DND-41 (cell line): ENCODE results near the gene NCR1.
"Not testable (repeated sequence)": the region's sequence is repeated elsewhere in the genome, so short reads cannot be mapped to it uniquely, and the experiment has no call there.

ENCODE experiments used
- ATAC-seq: fragments of 200-7000 bp; cut with Tn5 transposase; 3 replicates; pipeline ENCODE4 v1.9.1; 2021; ENCODE audit warnings: low read depth; ENCODE audit not compliant: insufficient read depth
- DNase-seq: peaks from one replicate; pipeline ENCODE4 v3.0.0-alpha.2; 2020
- H2AFZ ChIP-seq: 2 replicates; pipeline ENCODE4 v1.6.0; 2012; ENCODE audit warnings: low read depth, low read length
- H3K27ac ChIP-seq: 2 replicates; pipeline ENCODE4 v1.5.1; 2012; ENCODE audit warnings: low read length, inconsistent platforms
- H3K27me3 ChIP-seq: fragments of 200-600 bp; sonication (generic); 2 replicates; pipeline ENCODE4 v1.6.0; 2012; ENCODE audit warnings: low read length, mild to moderate bottlenecking, inconsistent platforms; ENCODE audit not compliant: insufficient read depth, poor library complexity
- H3K36me3 ChIP-seq: 2 replicates; pipeline ENCODE4 v1.5.1; 2012; ENCODE audit warnings: low read length, inconsistent platforms; ENCODE audit not compliant: insufficient read depth
- H3K4me1 ChIP-seq: 2 replicates; pipeline ENCODE4 v1.5.1; 2012; ENCODE audit warnings: mild to moderate bottlenecking, low read length; ENCODE audit not compliant: insufficient read depth
- H3K4me2 ChIP-seq: 2 replicates; pipeline ENCODE4 v1.6.0; 2012; ENCODE audit warnings: mild to moderate bottlenecking, moderate library complexity, low read length, inconsistent platforms; ENCODE audit not compliant: insufficient read depth
- H3K4me3 ChIP-seq, 2 experiments: fragments of 200-600 bp in 1 of 2; shearing (Covaris generic) in 1 of 2; 2 replicates each; pipeline ENCODE4 v1.5.1; 2012 to 2016; ENCODE audit warnings: inconsistent platforms in 2 of 2, low read length in 2 of 2, mild to moderate bottlenecking in 2 of 2, low read depth in 1 of 2, moderate library complexity in 1 of 2
- H3K79me2 ChIP-seq: 2 replicates; pipeline ENCODE4 v1.6.0; 2012; ENCODE audit warnings: low read length, inconsistent platforms; ENCODE audit not compliant: insufficient read depth
- H3K9ac ChIP-seq: 2 replicates; pipeline ENCODE4 v1.6.0; 2012; ENCODE audit warnings: low read depth, mild to moderate bottlenecking, inconsistent platforms, low read length, moderate library complexity
- H3K9me3 ChIP-seq: 2 replicates; pipeline ENCODE4 v1.5.1; 2012; ENCODE audit warnings: low read length, moderate library complexity, mild to moderate bottlenecking, inconsistent platforms; ENCODE audit not compliant: insufficient read depth, severe bottlenecking
- H4K20me1 ChIP-seq: 2 replicates; pipeline ENCODE4 v1.6.0; 2012; ENCODE audit warnings: low read length; ENCODE audit not compliant: insufficient read depth
- CTCF ChIP-seq: IDR thresholded peaks from 2 replicates; pipeline ENCODE4 v1.5.1; 2012; ENCODE audit warnings: borderline replicate concordance, low read length, moderate library complexity, mild to moderate bottlenecking; ENCODE audit not compliant: poor library complexity, severe bottlenecking; ENCODE audit errors: extremely low read depth
- EZH2 ChIP-seq: IDR thresholded peaks from 3 replicates; pipeline ENCODE4 v1.6.1; 2012; ENCODE audit warnings: borderline replicate concordance, low read depth, mild to moderate bottlenecking, moderate library complexity, low read length, inconsistent platforms; ENCODE audit not compliant: severe bottlenecking

Gene NCR1

GRCh38 chr19:54928299-54928698 is 22.4 kb downstream of the NCR1 start:
- H3K4me1 ChIP-seq, result no peaks in the 10 kb centered on the region
- H4K20me1 ChIP-seq, result no peaks in the 10 kb centered on the region
- H3K36me3 ChIP-seq, result no peaks in the 10 kb centered on the region
- no peak overlapping the region for H3K27ac ChIP-seq
- H3K4me3 ChIP-seq, result no peak overlapping the region
- no peak for TF ChIP-seq CTCF
- TF ChIP-seq EZH2, result no peak
- no peak overlapping the region for H3K4me2 ChIP-seq
- peaks cover 15% of the 10 kb centered on the region for H3K9me3 ChIP-seq
- no peak for DNase-seq
- H3K9ac ChIP-seq, result no peak overlapping the region
- no peaks in the 10 kb centered on the region for H3K79me2 ChIP-seq
- H2AFZ ChIP-seq, result no peak overlapping the region
- H3K27me3 ChIP-seq, result no peaks in the 10 kb centered on the region
- no peak for ATAC-seq

GRCh38 chr19:54937926-54938325 is 32.0 kb downstream of the NCR1 start:
- no peaks in the 10 kb centered on the region for H3K4me1 ChIP-seq
- H3K9me3 ChIP-seq, result no peaks in the 10 kb centered on the region
- no peak overlapping the region for H3K4me2 ChIP-seq
- H3K27me3 ChIP-seq, result no peaks in the 10 kb centered on the region
- ATAC-seq (no peak), DNase-seq (no peak)
- H3K9ac ChIP-seq, result no peak overlapping the region
- TF ChIP-seq EZH2 (no peak), CTCF (no peak)
- H3K79me2 ChIP-seq, result no peaks in the 10 kb centered on the region
- H3K4me3 ChIP-seq, result no peak overlapping the region
- H2AFZ ChIP-seq, result no peak overlapping the region
- H3K27ac ChIP-seq, result no peak overlapping the region
- H4K20me1 ChIP-seq, result no peaks in the 10 kb centered on the region; the same call in 1 of the 2 replicates
- H3K36me3 ChIP-seq, result no peaks in the 10 kb centered on the region

- Histone ChIP-seq H3K36me3 (no peaks in the 10 kb centered on the region), H2AFZ (no peak overlapping the region), H3K4me3 (no peak overlapping the region), H3K4me2 (no peak overlapping the region), H3K9ac (no peak overlapping the region), H3K27ac (no peak overlapping the region), H3K4me1 (no peaks in the 10 kb centered on the region), H3K27me3 (no peaks in the 10 kb centered on the region), H3K9me3 (no peaks in the 10 kb centered on the region), H3K79me2 (no peaks in the 10 kb centered on the region), H4K20me1 (no peaks in the 10 kb centered on the region; the same call in 1 of the 2 replicates)
- DNase-seq (no peak), ATAC-seq (no peak)
- TF ChIP-seq CTCF (no peak), EZH2 (no peak)
Observed at GRCh38 chr19:54938906-54939305, 33.0 kb downstream of the NCR1 start.

GRCh38 chr19:54939538-54939937 is 33.6 kb downstream of the NCR1 start:
- not testable (repeated sequence) for H3K4me3 ChIP-seq, H3K27ac ChIP-seq, H3K9ac ChIP-seq, ATAC-seq, H3K4me2 ChIP-seq, H3K4me1 ChIP-seq, H2AFZ ChIP-seq, H3K9me3 ChIP-seq, H3K27me3 ChIP-seq, H4K20me1 ChIP-seq, H3K79me2 ChIP-seq, H3K36me3 ChIP-seq, DNase-seq

- not testable (repeated sequence) for H3K9ac ChIP-seq, H3K79me2 ChIP-seq, H3K36me3 ChIP-seq, H3K4me2 ChIP-seq, ATAC-seq, DNase-seq, H3K9me3 ChIP-seq, H3K27ac ChIP-seq, H2AFZ ChIP-seq, H3K4me1 ChIP-seq, H4K20me1 ChIP-seq, H3K4me3 ChIP-seq, H3K27me3 ChIP-seq
Observed at GRCh38 chr19:54943772-54944361, 37.9 kb downstream of the NCR1 start.
